H7 (cell line): ENCODE measurements around the gene EMC8. TPM values are rescaled to one million over a fixed set of nuclear protein-coding genes. Genes with fewer than 3 reads are reported as not detected.
A peak's percentile ranks its signal among the peaks of the same experiment; 100 is the strongest.
"Not testable (repeated sequence)": the region's sequence is repeated elsewhere in the genome, so short reads cannot be mapped to it uniquely, and the experiment has no call there.

Experiments used
- DNase-seq: peaks from one replicate; pipeline ENCODE4 v3.0.0; 2012
- H3K27me3 ChIP-seq: 2 replicates; pipeline ENCODE4 v1.6.0; 2011; ENCODE audit warnings: mild to moderate bottlenecking, low read length; ENCODE audit not compliant: control insufficient read depth, insufficient read depth
- H3K36me3 ChIP-seq: replicated peaks from 2 replicates; pipeline ENCODE4 v1.5.1; 2011; ENCODE audit warnings: low read length; ENCODE audit not compliant: control insufficient read depth, insufficient read depth
- H3K4me3 ChIP-seq: 2 replicates; pipeline ENCODE4 v1.5.1; 2011; ENCODE audit warnings: low read depth, mild to moderate bottlenecking, control low read depth, low read length, moderate library complexity; ENCODE audit not compliant: insufficient read depth
- total RNA-seq: library from RNA; depleted of rRNA; stranded (reverse); fragments of >200 nt; shearing (Covaris generic); gene quantifications from 2 replicates; pipeline ENCODE4 v1.2.3, GENCODE V29; 2014

EMC8 gene
- total RNA-seq, 1 experiment from 2014 or later, result 101 TPM

DNA sequence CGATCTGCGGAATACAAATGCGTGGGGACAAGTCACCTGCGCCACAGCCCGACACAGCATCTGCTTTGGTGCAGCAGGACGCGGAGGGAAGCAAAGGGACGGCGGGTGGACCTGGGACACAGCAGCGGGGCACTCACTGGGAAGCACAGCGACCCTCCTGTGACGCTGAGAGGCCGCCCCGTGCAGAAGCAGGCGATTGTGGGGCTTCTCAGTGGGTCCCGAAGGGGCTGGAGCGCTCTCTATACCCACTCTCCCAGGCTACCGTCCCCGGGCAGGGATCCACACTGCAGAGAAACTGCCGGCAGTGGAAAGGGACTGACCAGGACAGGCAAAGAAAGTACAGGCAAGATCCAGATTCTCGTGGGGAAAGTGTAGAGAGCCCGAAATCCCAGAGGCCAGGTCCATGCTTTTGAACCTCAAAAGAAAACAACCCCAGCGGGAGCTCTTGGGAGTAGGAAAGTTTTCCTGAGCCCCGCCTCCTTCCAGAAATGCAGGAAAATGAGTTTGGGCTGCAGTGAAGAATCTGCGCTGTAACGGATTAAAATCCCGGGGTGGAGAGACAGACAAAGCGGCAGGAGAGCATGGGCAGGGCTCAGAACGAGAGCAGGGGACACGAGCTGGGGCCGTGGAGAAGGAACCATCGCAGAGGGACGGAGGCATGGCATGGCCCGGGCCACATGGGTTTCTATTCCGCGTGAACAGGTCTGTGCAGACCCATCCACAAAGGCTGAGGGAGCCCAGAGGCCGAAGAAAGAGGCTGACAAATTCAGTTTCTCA lies 12.9 kb upstream of the EMC8 start:
- no peak overlapping the region for H3K4me3 ChIP-seq
- peak; percentile 54 for DNase-seq
- no peaks in the 10 kb centered on the region for H3K27me3 ChIP-seq
- H3K36me3 ChIP-seq, result no peaks in the 10 kb centered on the region

DNA sequence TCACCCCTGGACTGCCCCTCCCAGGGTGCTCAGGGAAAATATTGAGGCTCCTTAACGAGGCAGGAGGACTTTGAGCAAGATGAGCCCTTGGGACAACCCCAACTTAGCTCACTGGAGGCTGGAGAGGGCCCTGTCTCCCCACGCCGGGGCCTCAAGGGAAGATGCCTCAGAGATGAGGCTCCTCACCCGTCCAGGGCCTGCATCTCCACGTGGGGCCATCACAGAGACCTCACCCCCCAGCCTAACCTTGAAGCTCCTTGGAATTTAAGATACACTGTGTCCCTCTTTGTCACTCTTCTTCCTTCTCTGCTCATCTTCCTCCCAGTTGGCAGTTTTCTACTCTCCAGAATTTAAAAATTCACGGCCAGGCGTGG lies 11.4 kb upstream of the EMC8 start:
- no peak for DNase-seq
- H3K4me3 ChIP-seq, result no peak overlapping the region
- peaks cover 8% of the 10 kb centered on the region for H3K36me3 ChIP-seq
- H3K27me3 ChIP-seq, result no peaks in the 10 kb centered on the region

DNA sequence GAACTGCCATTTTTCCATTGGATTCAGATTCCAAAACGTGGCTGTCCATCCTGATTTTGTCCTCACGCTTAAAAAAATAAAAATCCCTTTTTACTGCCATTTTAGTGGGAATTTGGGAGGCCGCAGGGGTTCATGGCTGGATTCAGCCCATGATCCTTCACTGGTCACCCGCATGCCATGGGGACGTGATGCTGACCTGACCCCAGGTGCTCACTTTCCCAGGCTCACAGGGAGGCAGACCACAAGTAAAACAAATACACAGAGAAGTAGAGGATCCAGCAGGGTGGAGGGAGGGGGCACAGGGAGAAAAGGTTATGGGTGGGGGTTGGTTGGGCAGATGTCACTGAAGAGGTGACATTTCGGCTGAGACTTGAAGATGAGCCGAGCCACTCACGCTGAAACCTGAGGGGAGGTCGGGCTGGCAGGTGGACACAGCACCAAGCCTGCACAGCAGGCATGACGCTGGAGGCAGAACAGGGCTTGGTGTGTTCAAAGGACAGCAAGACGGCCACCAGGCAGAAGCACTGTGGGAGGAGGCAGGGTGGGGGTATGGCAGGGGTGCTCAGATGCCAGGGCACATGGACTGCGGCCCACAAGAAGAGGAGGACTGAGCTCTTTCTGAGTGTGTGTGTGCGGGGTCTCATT lies 10.9 kb upstream of the EMC8 start:
- DNase-seq, result no peak
- Histone ChIP-seq H3K27me3 (no peaks in the 10 kb centered on the region), H3K4me3 (no peak overlapping the region), H3K36me3 (peaks cover 12% of the 10 kb centered on the region)

DNA sequence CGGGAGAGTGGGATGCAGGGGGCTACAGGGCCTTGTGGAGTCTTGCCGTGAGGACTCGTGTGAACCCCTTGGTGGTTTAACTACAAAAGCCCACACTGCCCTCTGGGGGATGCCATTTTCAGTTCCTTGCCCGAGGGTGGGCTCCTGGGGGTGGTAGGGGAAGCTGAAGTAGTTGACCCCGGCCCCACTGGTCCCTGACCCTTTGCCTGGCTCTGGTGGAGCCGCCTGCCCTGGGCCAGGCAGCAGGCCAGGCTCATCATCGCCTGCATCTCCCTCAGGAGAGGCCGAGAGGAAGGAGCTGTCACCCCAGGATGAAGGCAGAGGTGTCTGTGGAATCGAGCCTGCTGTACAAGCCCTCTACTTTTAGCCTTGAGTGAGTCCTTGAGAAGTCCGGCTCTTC lies 10.3 kb upstream of the EMC8 start:
- no peak for DNase-seq
- no peaks in the 10 kb centered on the region for H3K27me3 ChIP-seq
- peaks cover 18% of the 10 kb centered on the region for H3K36me3 ChIP-seq
- H3K4me3 ChIP-seq, result no peak overlapping the region

DNA sequence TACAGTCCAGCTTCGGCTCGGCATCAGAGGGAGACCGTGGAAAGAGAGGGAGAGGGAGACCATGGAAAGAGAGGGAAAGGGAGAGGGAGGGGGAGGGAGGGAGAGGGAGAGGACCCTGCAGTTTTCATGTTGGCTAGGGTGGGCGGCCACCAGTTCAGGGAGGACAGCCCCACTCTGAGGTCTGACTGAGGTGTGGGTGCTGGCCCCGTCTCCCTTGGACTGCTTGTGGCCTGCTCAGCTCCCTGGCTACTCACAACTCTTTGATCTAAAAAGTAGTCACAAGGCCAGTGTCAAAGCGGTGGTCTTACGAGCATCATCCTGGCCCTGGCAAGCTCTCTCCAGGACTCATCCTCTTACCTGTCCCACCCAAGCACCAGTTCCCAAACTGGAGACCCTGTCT lies 9.6 kb upstream of the EMC8 start:
- Histone ChIP-seq H3K36me3 (peaks cover 21% of the 10 kb centered on the region), H3K4me3 (no peak overlapping the region), H3K27me3 (no peaks in the 10 kb centered on the region)
- DNase-seq, result no peak

DNA sequence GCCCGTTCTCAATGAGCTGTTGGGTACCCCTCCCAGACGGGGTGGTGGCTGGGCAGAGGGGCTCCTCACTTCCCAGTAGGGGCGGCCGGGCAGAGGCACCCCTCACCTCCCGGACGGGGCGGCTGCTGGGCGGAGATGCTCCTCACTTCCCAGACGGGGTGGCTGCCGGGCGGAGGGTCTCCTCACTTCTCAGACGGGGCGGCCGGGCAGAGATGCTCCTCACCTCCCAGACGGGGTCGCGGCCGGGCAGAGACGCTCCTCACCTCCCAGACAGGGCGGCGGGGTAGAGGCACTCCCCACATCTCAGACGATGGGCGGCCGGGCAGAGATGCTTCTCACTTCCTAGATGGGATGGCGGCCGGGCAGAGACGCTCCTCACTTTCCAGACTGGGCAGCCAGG lies 8.8 kb upstream of the EMC8 start:
- H3K27me3 ChIP-seq, DNase-seq, H3K4me3 ChIP-seq: not testable (repeated sequence)
- H3K36me3 ChIP-seq, result peaks cover 27% of the 10 kb centered on the region

DNA sequence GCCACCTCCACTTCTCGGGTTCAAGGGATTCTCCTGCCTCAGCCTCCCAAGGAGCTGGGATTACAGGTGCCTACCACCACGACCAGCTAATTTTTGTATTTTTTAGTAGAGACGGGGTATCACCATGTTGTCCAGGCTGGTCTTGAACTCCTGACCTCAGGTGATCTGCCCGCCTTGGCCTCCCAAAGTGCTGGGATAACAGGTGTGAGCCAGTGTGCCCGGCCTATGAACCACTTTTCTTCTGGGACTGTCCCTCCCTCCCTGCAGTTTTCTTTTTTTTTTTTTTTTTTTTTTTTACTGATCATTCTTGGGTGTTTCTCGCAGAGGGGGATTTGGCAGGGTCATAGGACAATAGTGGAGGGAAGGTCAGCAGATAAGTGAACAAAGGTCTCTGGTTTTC lies 8.0 kb upstream of the EMC8 start:
- H3K27me3 ChIP-seq, DNase-seq, H3K4me3 ChIP-seq: not testable (repeated sequence)
- peaks cover 32% of the 10 kb centered on the region for H3K36me3 ChIP-seq

DNA sequence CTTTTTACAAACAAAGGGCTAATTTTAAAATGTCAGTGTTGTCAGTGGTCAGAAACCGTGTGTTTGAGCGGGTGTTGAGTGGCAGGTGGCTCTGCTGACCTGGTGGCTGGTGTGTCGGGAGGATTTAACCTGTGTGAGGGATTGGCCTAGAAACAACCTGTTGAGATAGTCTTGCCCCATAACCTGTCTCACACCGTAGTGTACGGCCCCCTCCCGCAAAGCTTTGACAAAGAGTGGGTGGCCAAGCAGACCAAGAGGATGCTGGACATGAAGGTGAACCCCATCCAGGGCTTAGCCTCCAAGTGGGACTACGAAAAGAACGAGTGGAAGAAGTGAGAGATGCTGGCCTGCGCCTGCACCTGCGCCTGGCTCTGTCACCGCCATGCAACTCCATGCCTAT lies 7.2 kb upstream of the EMC8 start:
- H3K36me3 ChIP-seq, result peaks cover 40% of the 10 kb centered on the region
- no peak for DNase-seq
- H3K4me3 ChIP-seq, result no peak overlapping the region
- H3K27me3 ChIP-seq, result no peaks in the 10 kb centered on the region

DNA sequence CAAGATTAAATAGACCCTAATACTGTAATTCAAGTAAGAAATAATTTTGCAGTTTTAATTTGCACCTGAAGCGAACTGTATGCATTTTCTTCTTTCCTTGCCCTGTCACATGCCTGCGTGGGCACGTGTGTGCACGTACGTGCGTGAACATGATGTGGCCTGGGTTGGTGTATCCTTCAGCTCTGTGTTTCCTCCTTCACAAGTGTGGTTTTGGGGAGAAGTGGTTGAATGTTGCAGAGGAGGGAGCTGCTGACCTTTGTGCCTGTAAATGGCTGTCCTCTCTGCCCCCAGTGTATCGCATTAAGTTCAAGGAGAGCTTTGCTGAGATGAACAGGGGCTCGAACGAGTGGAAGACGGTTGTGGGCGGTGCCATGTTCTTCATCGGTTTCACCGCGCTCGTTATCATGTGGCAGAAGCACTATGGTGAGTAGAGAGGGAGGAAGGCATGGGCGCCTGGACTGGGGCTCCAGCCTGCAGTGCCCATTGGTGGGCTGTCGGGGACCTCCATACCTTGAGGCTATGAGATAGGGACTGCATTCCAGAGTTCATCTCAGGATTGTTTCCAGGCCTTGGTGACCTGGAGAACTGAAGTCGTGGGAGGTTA lies 6.2 kb upstream of the EMC8 start:
- peaks cover 43% of the 10 kb centered on the region for H3K36me3 ChIP-seq

DNA sequence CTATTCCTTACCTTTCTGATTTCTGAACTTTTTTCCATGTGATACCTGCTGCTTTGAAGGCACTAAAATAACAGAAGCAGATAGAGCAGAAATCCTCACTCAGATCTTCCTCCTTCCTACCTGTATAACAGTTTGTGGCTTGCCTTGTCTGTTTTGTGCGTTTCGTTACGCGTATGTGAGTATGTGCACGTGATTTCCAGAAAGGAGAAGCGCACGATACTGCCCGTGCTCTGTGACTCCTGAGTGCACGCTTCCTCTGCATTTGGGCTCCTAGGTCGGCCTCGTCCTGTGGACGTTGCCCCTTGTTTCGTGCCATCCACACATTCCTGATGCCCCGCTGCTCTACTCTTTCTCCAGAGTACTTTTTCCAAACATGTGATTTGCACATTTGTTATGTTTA lies 4.2 kb upstream of the EMC8 start:
- DNase-seq, result no peak
- Histone ChIP-seq H3K4me3 (no peak overlapping the region), H3K36me3 (peaks cover 43% of the 10 kb centered on the region), H3K27me3 (no peaks in the 10 kb centered on the region)

More for the DNA sequence above, 6.2 kb upstream of the EMC8 start:
- Histone ChIP-seq H3K27me3 (no peaks in the 10 kb centered on the region), H3K4me3 (no peak overlapping the region)
- no peak for DNase-seq

DNA sequence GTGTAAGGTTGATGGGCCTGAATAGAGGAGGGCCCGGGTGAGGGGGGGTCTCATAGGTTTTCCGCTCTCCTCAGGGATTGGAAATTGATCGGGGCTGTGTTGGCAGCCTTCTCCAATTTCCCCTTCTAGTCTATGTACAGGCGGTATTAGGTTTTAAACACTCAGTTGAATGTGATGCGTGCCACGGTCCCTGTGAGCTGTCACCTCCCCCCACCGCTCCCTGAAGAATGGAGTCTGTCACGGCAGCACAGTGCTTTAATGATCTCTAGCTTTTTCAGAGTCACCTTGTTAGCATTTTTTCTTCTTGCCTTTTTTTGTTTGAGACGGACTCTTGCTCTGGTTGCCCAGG lies 951 bp upstream of the EMC8 start:
- Histone ChIP-seq H3K27me3 (no peaks in the 10 kb centered on the region), H3K36me3 (peaks cover 39% of the 10 kb centered on the region), H3K4me3 (peak overlapping the region; percentile 96)
- DNase-seq, result peak; percentile 58

DNA sequence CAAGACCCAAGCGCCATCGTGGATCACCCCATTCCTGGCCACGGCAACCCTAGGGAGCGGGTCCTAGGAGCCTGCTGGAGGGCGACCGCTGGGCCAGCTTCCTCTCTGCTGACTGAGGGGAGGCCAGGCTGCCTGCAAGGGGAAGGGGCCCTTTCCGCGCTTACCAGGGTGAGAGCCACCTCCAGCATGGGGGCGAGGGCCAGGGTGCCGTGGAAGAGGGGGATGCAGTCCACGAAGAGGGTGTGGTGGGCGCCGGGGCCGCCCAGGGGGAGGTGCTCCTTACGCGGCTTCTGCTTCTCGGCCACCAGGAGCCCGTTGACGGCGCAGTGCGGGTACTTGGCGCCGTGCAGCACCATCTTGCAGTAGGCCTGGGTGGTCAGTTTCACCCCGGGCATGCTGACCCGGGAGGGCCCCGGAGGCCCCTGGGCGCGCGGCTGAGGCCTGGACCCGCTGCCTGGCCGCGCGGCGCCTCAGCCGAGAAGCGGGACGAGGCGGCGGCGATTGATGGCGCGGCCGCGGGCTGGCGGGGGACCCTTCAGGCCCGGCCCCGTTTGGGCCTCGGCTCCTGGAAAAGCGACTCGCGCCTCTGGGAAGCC lies 345 bp downstream of the EMC8 start:
- peak; percentile 87 for DNase-seq
- H3K36me3 ChIP-seq, result peaks cover 34% of the 10 kb centered on the region
- no peaks in the 10 kb centered on the region for H3K27me3 ChIP-seq
- peak overlapping the region; percentile 96 for H3K4me3 ChIP-seq

DNA sequence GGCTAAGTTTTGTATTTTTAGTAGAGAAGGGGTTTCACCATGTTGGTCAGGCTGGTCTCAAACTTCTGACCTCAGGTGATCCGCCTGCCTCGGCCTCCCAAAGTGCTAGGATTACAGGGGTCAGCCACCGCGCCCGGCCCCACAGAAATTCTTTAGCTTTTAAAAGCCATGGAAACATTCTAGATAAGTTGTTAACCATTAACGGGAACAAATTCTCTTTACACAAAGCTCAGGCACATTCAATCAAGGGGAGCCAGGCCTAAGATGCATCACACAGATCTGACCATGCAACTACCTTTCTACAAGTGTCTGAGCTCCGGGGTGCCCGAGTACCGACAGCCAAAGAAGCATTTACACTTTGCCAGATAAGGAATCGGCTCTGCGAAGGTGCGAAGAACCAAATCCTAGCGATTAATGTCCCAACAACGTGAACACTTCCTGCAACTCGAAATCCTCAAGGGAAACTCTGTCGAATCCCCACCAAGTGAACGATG lies 1.0 kb downstream of the EMC8 start:
- Histone ChIP-seq H3K4me3 (peak overlapping the region; percentile 96), H3K36me3 (peaks cover 32% of the 10 kb centered on the region), H3K27me3 (no peaks in the 10 kb centered on the region)
- DNase-seq, result peak; percentile 63

DNA sequence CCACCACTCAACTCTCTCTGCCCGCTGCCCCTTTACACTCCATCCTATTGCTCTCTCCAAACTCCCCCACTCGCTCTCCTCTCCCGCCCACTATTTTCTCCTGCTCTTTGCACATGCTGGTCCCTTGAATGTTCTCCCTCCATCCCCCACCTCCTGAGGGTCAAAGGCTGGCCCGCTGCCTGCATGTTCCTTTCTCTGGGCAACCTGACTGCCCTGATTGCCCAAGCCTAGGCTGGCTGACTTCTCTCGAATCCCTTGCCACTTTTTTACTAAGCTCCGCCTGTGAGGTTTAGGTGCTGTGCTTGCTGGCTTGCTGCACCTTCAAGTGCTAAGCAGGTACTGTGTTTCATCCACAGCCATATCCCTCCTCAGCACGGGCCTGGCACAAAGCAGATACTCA lies 2.7 kb downstream of the EMC8 start:
- no peak overlapping the region for H3K4me3 ChIP-seq
- peaks cover 25% of the 10 kb centered on the region for H3K36me3 ChIP-seq
- no peaks in the 10 kb centered on the region for H3K27me3 ChIP-seq
- no peak for DNase-seq

DNA sequence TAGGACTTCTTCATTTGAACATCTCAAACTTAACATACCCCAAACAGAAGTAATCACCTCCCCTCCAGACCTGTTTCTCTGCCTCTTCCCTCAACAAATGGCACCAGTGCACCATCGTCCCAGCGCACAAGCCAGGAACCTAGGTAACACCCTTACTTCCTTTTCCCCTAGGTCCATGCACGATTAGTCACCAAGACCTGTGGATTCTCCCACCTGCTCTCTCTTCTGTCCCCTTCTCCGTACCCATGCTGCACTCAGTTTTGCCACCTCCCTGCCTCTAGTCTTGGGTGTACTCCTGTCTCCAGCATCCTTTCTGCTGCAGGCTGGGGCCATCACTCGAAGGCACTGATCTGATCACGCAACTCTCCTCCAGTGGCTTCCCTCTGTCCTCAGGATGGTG lies 3.2 kb downstream of the EMC8 start:
- no peaks in the 10 kb centered on the region for H3K27me3 ChIP-seq
- peaks cover 22% of the 10 kb centered on the region for H3K36me3 ChIP-seq
- DNase-seq, result no peak
- H3K4me3 ChIP-seq, result no peak overlapping the region
